Measurements from ENCODE around the gene CNKSR3.
A peak's percentile ranks its signal among the peaks of the same experiment; 100 is the strongest.
"Not testable (repeated sequence)": the region's sequence is repeated elsewhere in the genome, so short reads cannot be mapped to it uniquely, and the experiment has no call there.

The CNKSR3 gene

DNA sequence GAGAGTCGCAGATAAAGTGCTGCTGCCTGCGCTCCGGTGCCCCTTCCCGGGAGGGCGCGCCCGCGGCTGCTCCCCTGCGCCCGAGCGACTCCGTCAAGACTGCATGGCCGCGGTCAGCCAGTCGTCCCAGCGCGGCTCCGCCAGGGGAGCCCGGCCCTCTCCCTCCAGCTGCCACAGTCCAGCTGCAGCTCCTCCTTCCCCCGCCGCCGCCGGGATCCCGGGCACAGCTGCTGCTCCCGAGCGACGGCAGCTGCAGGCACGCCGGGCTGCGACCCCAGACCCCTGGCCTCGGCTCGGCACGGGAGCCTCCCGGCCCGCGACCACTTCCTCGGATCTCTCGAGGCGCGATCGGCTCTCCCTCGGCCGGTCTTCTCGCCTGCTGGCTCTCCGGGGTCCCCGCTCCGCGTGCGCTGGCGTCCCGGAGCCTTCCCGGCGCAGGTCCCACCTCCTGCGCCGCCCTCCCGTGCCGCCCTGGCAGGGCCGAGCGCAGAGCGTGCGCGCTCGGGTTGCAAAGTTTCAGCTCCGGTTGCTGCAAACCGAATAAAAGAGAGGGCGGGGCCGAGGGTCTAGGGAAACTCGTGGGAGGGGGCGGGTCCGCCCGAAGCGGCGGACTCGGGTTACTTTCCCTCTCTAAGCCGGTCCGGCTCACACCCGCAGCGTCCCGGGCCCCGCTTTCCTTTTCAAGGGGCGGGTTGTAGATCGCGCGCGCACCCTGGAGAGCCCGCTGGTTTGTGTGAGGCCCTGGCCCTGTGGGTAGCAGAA is at the start of gene CNKSR3:
Gene CNKSR3, minus strand, starts transcription at position 542 of the 762 bp plus-strand sequence. CDS start 571 bp downstream, outside the sequence.
- H3K4me3 ChIP-seq (ENCODE audit: low read depth, low read length) = peak within 1 kb of the TSS; percentile 92
- peak; percentile 89 for DNase-seq (ENCODE audit: low read depth)

DNA sequence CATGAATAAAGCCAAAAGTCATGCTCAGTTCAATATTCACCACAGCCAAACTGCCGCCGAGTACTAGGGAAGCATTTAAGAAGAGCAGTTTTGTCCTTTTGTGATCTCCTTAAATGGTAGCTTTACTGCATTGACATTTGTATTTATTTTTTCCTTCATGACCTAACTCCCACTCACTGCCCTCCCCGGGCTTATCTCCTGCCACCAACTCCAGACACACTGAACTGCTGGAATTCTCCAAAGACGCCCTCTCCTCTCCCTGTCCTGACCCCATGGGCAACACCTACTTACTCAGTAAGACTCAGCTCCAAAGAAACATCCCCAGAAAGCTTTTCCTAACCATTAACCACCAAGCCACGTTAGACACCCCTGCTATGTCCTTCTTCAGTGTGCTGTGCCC is 48.5 kb upstream of the CNKSR3 start:
- no peak overlapping the region for H3K4me3 ChIP-seq (ENCODE audit: low read depth, low read length)
- no peak for DNase-seq (ENCODE audit: low read depth)

DNA sequence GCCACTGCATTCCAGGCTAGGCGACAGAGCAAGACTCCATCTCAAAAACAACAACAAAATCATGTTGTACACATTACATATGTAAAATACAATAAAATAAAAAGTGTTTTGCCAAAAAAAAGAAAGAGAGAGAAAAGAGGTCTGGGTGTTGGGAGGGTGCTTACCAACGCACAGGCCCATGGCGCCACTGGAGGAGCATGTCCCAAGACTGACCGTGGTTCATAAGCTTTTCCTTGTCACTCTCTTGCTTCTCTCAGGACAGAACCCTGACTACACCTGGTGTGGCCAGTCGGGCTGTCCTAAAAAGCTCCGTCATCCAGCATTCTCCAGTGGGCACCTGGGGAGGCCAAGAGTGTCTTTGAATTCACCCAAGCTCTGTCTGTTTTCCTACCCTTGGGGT is 48.0 kb upstream of the CNKSR3 start:
- DNase-seq (ENCODE audit: low read depth) = no peak
- no peak overlapping the region for H3K4me3 ChIP-seq (ENCODE audit: low read depth, low read length)

DNA sequence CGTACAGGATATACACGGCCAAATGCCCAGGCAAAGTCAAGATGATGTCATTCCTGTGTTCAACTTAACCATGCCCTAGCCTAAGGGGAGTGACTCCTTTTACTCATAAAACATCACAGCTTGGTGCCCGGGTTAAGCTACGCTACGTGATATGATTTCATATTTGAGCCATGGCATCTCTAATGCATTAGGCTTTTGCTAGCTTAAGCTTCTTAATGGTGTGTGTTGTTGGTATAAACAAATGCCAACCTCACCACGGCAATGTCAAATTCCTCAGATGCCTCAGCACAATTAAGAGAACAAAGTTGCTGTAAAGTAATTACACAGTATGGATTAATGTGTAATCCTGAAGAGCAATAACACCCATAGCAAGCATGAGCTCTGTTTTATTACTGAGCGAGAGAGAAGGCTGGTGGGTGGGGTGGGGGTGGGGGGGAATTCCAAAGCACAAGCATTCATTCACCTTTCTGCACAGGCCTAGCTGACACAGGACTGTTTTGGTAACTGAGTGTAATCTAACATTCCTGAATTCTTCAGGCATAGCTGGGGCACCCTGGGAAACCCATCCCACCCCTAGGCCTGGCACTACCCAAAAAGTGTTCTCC is 44.7 kb upstream of the CNKSR3 start:
- H3K4me3 ChIP-seq (ENCODE audit: low read depth, low read length) = no peak overlapping the region
- no peak for DNase-seq (ENCODE audit: low read depth)

DNA sequence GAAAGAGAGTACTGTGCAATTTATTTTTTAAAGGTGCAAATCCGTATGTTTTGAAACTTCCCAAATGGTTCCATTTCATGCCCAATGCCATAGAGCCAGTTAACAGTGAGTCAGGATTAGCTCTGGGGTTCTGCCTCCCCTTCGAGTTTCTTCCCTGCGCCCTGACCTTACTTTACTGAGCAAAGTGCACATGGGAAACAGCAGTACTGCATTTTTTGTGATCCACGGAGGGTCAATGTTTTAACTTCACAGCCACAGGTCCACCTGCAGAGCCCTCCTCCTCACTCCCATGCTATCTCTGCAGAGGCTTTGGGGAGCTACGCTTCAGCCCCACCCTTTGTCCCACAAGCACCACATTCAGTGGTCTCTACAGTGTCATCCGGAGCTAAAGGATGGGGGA is 44.0 kb upstream of the CNKSR3 start:
- H3K4me3 ChIP-seq (ENCODE audit: low read depth, low read length) = no peak overlapping the region
- no peak for DNase-seq (ENCODE audit: low read depth)

DNA sequence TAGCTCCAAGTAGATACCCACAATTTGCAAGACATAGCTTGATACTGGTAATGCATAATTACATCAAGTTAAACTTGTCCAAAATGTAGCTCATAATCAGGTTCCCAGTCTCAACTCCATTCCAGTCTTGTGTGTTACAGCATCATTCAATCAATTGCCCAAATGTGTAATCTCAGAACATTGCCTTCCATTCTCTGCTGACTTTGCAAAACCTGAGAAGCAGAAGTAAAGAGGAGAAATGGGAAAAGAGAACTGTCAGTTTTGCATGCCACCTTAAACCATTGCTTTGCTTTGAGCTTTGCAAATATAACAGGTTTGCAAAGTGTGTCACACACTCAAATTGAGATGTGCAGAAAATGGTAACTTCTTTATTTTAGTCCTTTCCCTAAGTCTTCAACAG is 40.3 kb upstream of the CNKSR3 start:
- no peak for DNase-seq (ENCODE audit: low read depth)
- no peak overlapping the region for H3K4me3 ChIP-seq (ENCODE audit: low read depth, low read length)

DNA sequence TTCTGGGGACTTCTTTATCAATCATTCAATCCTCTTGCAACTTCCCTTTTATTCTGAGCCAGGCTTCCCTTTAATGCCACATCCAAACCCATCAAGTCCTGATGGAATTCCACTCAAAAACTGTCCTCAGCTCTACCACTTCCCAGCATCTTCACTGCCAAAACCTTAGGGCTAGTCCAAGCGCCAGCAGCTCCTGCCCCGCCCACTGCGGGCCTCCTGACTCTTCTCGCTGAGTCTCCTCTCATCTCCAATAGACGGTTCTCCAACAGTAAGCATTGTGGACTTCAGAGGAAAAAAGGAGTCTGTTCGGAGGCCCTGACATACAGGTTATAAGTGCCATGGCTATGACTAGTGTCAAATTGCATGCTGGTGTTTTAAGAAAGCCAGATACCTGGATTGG is 38.7 kb upstream of the CNKSR3 start:
- H3K4me3 ChIP-seq (ENCODE audit: low read depth, low read length) = no peak overlapping the region
- DNase-seq (ENCODE audit: low read depth) = no peak

DNA sequence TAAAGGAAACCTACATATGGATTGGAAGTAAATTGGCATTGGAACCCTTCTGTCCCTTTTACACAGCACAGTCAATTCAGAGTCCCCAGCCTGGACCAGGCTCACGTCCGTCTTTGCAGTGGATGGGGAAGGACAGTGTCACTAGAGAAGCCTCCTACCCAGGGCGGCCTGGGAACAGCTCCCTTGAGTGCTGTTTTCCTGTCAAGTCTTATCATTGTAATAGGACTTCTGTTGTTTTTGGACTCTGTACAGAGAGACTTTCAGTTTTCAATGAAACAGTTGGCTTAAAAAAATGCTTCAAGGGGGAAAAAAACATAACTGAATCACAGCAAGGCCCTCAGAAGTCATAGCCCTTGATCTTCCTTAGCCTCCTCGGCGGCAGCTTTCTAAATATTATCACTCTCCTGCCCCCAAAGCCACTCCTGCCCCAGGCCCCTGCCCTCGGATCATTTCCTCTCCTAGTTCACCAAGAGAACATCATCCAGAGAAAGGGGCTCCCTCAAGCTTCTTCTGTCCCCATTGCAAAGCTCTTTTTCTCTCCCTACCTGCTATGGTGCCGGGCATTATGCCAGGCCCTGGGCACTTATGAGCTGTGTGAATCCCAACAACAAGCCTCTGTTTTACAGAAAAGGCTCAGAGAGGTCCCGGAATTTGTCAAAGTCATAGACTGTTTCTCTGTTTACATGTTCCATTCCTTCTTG is 37.8 kb upstream of the CNKSR3 start:
- no peak overlapping the region for H3K4me3 ChIP-seq (ENCODE audit: low read depth, low read length)
- no peak for DNase-seq (ENCODE audit: low read depth)

DNA sequence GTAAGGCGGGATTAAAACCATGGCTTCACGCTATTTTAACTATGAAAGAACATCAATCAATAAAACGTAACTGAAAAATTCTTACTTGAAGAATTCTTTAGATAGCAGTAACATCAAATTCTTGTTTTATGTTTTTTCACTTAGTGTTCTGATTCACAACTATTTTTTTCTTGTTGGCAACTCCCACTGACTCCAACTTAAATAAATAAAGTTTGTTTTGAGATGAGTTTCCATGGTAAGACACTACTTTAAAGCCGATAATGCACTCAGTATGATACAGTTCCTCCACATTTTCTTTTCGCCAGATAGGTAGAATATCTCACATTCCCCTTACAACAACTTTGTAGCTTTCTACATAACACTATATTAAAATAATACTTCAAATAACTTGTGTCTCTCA is 33.1 kb upstream of the CNKSR3 start:
- no peak overlapping the region for H3K4me3 ChIP-seq (ENCODE audit: low read depth, low read length)
- DNase-seq (ENCODE audit: low read depth) = no peak

DNA sequence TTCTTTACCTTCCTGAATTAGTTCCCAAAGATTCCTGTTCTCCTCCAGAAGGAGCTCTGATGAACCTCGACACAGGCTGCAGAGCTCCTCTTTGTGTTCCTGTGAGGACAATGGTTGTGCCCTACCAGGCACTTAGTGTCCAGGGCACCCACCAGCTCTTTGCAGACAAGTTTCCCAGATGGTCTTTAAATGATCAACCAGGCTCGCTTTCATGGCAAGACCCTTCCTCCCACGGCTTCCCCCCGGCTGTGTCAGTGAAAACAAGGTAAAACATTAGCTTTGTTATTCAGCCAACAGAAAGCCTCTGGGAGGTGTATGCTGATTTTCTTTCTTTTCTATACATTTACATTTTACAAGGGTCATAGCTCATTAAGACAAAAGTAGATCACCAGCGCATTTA is 32.3 kb upstream of the CNKSR3 start:
- no peak for DNase-seq (ENCODE audit: low read depth)
- H3K4me3 ChIP-seq (ENCODE audit: low read depth, low read length) = no peak overlapping the region

DNA sequence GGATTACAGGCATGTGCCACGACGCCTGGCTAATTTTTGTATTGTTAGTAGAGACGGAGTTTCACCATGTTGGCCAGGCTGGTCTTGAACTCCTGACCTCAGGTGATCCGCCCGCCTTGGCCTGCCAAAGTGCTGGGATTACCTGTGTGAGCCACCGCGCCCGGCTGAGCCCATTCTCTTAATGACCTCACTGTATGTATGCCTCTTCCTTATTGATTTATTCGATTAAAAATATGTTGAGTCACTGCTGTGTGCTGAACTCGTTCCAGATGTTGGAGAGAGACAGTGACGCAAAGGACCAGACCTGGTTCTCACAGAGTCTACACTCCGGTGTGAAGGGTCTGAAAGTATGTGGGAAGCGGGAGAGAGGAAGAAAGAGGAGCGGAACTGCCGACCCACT is 31.4 kb upstream of the CNKSR3 start:
- H3K4me3 ChIP-seq (ENCODE audit: low read depth, low read length); DNase-seq (ENCODE audit: low read depth): not testable (repeated sequence)

DNA sequence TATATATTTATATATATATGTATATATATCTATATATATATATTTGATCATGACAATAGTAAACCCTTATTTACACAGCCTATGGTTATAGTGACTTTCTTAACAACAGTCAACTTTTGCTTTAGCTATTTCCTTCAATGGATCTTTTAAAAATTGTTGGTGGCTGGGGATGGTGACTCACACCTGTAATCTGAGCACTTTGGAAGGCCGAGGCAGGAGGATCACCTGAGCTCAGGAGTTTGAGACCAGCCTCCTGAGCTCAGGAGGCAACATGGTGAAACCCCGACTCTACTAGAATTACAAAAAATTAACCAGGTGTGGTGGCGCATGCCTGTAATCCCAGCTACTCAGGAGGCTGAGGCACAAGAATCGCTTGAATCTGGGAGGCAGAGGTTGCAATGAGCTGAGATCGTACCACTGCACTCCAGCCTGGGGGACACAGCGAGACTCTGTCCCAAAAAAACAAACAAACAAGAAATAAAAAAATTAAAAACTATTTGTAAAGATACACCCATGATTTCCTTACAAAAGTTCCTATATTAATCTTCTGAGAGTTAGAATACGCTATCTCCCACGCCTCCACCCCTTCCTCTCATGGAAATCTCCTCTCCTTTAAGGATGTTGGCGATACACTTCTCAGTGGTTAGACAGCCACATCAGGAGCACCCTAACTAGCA is 29.2 kb upstream of the CNKSR3 start:
- no peak overlapping the region for H3K4me3 ChIP-seq (ENCODE audit: low read depth, low read length)
- DNase-seq (ENCODE audit: low read depth) = no peak

DNA sequence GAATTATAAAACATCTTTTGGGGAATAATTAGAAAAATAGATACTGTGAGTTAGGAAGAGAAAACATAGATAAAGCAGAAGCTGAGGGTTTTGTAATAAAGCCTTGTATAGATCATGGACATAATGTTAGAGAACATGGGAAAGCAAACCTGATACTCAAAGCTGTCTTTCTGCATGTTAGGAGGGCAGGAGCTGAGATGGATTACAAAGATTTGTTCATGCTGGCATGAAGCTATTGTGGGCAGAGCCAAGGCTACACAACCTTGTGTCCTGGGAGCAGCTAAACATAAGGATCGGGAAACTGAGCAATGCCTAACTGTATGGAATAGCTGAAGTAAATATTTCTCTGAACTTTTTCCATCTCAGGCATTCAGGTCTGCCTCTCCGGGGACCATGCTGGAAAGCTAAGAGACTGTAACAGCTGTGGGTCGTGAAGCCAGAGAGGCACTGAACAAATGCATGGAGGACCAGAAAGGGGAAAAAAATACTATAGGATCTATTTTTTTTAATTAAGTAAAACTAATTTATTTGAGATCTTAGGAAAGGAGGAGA is 28.2 kb upstream of the CNKSR3 start:
- DNase-seq (ENCODE audit: low read depth) = no peak
- H3K4me3 ChIP-seq (ENCODE audit: low read depth, low read length) = no peak overlapping the region

DNA sequence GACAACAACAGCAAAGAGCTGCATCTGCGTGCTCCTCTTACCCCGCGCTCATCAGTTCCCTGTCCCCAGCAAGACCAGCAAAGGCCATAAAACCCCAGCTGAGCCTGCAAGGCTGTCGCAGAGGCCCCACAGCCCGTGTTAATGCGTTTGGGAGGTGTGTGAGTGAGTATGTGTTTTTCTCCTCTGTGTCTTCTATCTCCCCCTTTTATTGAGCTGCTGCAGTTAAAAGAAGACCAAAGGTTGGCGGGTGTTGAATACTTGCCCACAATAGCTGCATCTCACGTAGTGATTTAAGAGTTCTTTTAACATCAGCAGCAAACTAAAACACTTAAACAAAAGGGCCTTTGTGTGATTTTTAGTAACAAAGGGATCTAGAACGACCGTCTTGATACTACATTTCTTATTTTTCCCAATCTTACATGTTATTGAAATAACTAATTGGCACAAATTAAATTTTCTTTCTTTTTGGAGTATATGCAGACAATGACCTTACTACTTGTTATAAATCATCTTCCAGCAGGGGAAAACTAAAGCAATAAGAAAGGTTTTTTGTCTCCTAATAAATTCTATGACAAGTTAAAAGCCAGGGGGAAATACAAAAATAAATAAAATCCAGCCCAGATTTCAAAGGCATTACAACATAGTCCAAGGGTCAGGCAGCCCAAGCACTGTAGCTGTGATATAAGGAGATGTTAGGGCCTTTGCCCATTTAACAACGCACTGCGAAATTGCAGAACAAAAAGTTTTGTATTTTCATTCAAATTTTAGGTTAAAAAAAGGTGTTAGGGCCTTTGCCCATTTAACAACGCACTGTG is 27.2 kb upstream of the CNKSR3 start:
- no peak overlapping the region for H3K4me3 ChIP-seq (ENCODE audit: low read depth, low read length)
- DNase-seq (ENCODE audit: low read depth) = no peak

DNA sequence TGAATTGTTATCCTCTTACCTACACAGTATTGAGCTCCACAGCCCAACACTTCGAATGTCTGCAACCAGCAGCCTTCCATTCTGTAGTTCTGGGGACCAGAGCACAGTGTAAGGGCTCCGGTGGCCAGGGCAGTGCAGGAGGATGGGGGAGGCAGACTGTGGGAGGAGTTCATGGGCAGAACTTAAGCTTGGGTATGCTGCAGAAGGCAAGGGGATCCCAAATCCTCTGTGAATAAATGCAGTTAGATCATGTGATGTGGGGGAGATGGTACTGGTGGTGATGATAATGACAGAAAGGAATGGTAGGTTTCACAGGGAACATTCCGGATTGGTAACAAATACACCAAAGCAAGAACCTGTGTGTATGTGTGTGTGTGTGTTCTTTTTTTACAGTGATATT is 26.5 kb upstream of the CNKSR3 start:
- no peak overlapping the region for H3K4me3 ChIP-seq (ENCODE audit: low read depth, low read length)
- no peak for DNase-seq (ENCODE audit: low read depth)

DNA sequence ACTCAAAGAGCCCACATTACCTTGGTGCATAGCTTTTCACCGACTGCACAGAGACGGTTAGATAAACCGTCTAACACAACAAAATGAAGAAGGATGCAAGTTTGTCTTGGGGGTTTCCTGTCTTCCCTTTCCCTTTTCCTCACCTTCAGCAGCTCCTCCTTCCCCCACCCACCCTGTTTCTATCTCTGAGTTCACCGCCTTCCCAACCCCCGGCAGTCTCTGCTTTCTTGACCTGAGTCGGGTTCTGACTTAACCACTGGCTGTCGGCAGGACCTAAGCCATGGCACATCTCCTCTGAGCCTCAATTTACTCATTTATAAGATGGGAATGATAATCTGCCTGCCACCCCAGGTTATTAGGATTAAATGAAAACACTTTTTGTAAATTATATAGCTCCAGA is 25.8 kb upstream of the CNKSR3 start:
- no peak for DNase-seq (ENCODE audit: low read depth)

DNA sequence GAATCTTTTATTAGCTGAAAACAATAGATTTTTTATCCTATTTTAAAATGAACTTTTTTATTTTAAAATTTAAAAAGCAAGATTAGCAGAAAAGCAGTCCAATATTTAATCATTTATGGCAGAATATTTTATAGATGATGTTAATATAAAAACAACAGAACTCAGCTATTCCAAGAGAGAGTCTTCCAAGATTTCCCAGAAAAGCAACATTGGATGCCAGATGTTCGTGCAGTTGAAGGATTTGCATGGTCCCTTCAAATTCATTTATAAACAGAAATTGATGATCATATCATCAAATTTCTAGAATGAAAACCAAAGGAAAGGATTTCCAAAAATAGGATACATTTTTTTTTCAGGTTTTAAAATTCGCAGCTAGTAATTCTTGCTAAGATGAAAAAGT is 25.4 kb upstream of the CNKSR3 start:
- H3K4me3 ChIP-seq (ENCODE audit: low read depth, low read length) = no peak overlapping the region
- DNase-seq (ENCODE audit: low read depth) = no peak

More for the DNA sequence above, 25.8 kb upstream of the CNKSR3 start:
- H3K4me3 ChIP-seq (ENCODE audit: low read depth, low read length) = no peak overlapping the region

DNA sequence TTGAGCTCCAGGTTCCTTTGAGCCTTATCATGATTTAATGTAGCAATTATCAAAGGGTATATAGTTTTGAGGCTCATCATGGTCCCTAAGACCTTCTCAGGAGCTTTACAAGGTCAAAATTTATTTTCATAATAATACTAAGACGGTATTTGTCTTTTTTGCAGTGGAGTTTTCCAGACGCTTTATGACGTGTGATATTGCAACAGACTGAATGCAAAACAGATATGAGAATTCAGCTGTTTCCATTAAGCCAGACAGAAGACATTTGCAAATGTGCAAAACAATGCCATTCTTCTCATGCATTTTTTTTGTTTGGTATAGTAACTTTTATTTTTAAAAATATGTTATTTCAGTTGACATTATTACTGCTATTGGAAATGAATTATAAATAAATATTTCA is 24.7 kb upstream of the CNKSR3 start:
- DNase-seq (ENCODE audit: low read depth) = no peak
- H3K4me3 ChIP-seq (ENCODE audit: low read depth, low read length) = no peak overlapping the region

DNA sequence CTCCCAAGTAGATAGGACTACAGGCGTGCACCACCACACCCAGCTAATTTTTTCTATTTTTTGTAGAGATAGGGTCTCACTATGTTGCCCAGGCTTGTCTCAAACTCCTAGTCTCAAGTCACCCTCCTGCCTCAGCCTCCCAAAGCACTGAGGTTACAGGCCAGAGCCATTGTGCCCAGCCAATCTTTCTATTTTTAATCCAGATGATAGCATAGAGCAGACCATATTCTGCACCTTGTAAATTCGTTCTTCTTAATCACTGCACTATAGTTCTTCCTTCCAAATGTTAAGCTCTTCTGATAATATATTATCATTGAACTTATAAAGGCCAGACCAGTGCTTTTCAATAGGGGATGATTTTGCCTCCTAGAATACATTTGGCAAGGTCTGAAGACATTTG is 24.0 kb upstream of the CNKSR3 start:
- H3K4me3 ChIP-seq (ENCODE audit: low read depth, low read length) = no peak overlapping the region
- no peak for DNase-seq (ENCODE audit: low read depth)

All from skeletal muscle cell (primary cell).